Spleen (tissue), 11 donors: ENCODE measurements around the gene NRAP. TPM values are rescaled to one million over a fixed set of nuclear protein-coding genes. Genes with fewer than 3 reads are reported as not detected.

Experiments used
- DNase-seq: peaks from one replicate; pipeline ENCODE4 v3.0.0-alpha.2; 2020
- H3K27ac ChIP-seq, 8 donors: fragments of 200-600 bp; sonication (generic) in 7 of 8; 1 replicate in 4 of 8; 2 replicates in 4 of 8; pipeline versions ENCODE4 v1.5.0 to v1.8.0; 2016 to 2021; ENCODE audit warnings: inconsistent platforms in 4 of 8, mild to moderate bottlenecking in 4 of 8, moderate library complexity in 1 of 8
- H3K27me3 ChIP-seq, 7 donors: fragments of 200-600 bp; sonication (generic) in 6 of 7; replicated peaks in 1 of 7; 1 replicate in 4 of 7; 2 replicates in 3 of 7; pipeline versions ENCODE4 v1.5.0 to v1.8.0; 2016 to 2021; ENCODE audit warnings: inconsistent platforms in 3 of 7, mild to moderate bottlenecking in 1 of 7
- H3K36me3 ChIP-seq, 6 donors: fragments of 200-600 bp; sonication (generic) in 5 of 6; 1 replicate in 4 of 6; 2 replicates in 2 of 6; pipeline versions ENCODE4 v1.5.0 to v1.8.0; 2016 to 2021; ENCODE audit warnings: inconsistent platforms in 2 of 6
- H3K4me1 ChIP-seq, 6 donors: fragments of 200-600 bp; sonication (generic) in 5 of 6; 1 replicate in 3 of 6; 2 replicates in 3 of 6; pipeline versions ENCODE4 v1.5.0 to v1.8.0; 2016 to 2021; ENCODE audit warnings: inconsistent platforms in 3 of 6
- H3K4me3 ChIP-seq, 8 donors: fragments of 200-600 bp; sonication (generic) in 7 of 8; 1 replicate in 4 of 8; 2 replicates in 4 of 8; pipeline versions ENCODE4 v1.5.0 to v1.8.0; 2016 to 2021; ENCODE audit warnings: inconsistent platforms in 4 of 8, mild to moderate bottlenecking in 4 of 8, moderate library complexity in 2 of 8
- H3K9me3 ChIP-seq, 8 donors: fragments of 200-600 bp; sonication (generic) in 7 of 8; 1 replicate in 4 of 8; 2 replicates in 4 of 8; pipeline versions ENCODE4 v1.5.0 to v1.8.0; 2016 to 2021; ENCODE audit warnings: inconsistent platforms in 4 of 8
- CTCF ChIP-seq, 11 experiments: fragments of 200-600 bp in 7 of 11; fragments of 450-650 bp in 4 of 11; sonication (generic) in 4 of 11; IDR thresholded peaks in 8 of 11; conservative IDR thresholded peaks in 3 of 11; 1 replicate in 7 of 11; 2 replicates in 4 of 11; pipeline versions ENCODE4 v1.4.0 to v1.8.0; 2016 to 2021; ENCODE audit warnings: antibody characterized with exemption in 11 of 11, inconsistent platforms in 4 of 11, mild to moderate bottlenecking in 1 of 11
- POLR2A ChIP-seq, 3 donors: fragments of 450-650 bp; IDR thresholded peaks; one replicate each; pipeline ENCODE4 v1.5.1; 2017; ENCODE audit warnings: antibody characterized with exemption in 3 of 3, mild to moderate bottlenecking in 1 of 3
- POLR2AphosphoS5 ChIP-seq, 3 donors: sonication (generic); formaldehyde crosslinking; IDR thresholded peaks; one replicate each; pipeline ENCODE4 v1.5.1; 2017; ENCODE audit warnings: antibody characterized with exemption in 3 of 3
- WGBS, 5 donors: extraction: QIAGEN DNeasy Blood & Tissue Kit in 3 of 5; methylation state at CpG; one replicate each; pipeline versions ENCODE4 v1.1.5 to v1.1.7; 2013 to 2018; 5-methylcytosine and 5-hydroxymethylcytosine counted together
- intact Hi-C: fragments of 100-400 bp; cut with DNase I; formaldehyde crosslinking; loops from one replicate; pipeline ENCODE4 v1.15.0; 2023; ENCODE audit warnings: low total_unique reads
- polyA plus RNA-seq, 3 donors: library from polyadenylated mRNA; stranded (reverse); fragments of 200-250 nt; gene quantifications; one replicate each; pipeline ENCODE4 v1.2.1, GENCODE V29; 2013
- total RNA-seq, 7 donors: library from RNA; depleted of rRNA in 3 of 7; stranded (reverse); fragments of >200 nt in 3 of 7; fragmentation: NEBNext Ultra II Directional in 4 of 7; extraction: Animal tissue kit (Norgen Biotek cat#: 25700) in 4 of 7; gene quantifications; one replicate each; pipeline versions ENCODE4 v1.1.0 to v1.2.1, GENCODE V29; 2016 to 2021
- donor health status: healthy with polysubstance abuse.
- donor health status: DM: no; HTN: no; CAD: no; lungs with moderate emphysema.
- donor health status: DM: no; HTN: no; CAD: no.
- donor health status: Bipolar disorder and iron deficiency.
- donor health status: healthy.
- donor health status: DM: no; HTN: no; CAD: no.
- donor health status: DM: yes; HTN: yes; CAD: no.

Gene NRAP
- total and polyA plus RNA-seq, 10 donors, result 0.03 to 0.13 (median 0.04) TPM; not detected in 6

DNA sequence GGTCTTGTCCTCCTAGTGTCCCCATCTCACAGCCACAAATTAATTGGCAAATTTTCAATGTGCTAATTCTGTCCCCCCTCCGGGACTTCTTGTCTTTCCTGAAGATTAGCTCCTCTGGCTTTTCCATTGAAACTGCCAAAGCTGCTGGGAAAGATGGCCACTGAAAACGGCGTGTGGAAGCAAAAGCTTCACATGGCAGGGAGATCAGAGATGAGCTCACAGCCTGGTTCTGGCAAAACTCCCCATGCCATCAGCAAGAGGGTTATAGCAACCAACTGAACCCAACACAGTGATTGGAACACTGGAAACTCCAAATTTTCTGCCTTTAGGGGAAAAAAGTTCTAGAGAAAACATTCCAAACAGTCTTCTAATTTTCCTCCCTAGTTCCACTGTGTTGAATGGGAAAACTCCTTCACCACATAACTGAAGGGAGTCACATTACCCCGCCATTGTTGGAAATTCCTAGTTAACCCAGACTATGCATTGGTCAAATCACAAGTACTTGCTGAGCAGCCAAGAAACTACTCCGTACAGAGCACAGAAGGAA is 37.0 kb downstream of the NRAP start:
- Histone ChIP-seq H3K27ac (no peak overlapping the region), H3K4me3 (no peak overlapping the region), H3K27me3 (peaks cover 0 to 14% (median 0%) of the 10 kb centered on the region in 7 donors), H3K9me3 (no peaks in the 10 kb centered on the region), H3K36me3 (no peaks in the 10 kb centered on the region), H3K4me1 (no peaks in the 10 kb centered on the region)
- intact Hi-C loops, result no loop called here
- 59 to 66% (median 65%) methylated on average over 5 of the region's 5 CpGs for WGBS, 5 donors
- DNase-seq, result no peak
- TF ChIP-seq POLR2AphosphoS5 (IDR thresholded peaks at IDR 0.05) (no peak), CTCF (IDR thresholded peaks at IDR 0.05 in 8 of 11, conservative IDR thresholded peaks at IDR 0.05 in 3 of 11) (no peak), POLR2A (IDR thresholded peaks at IDR 0.05) (no peak)

DNA sequence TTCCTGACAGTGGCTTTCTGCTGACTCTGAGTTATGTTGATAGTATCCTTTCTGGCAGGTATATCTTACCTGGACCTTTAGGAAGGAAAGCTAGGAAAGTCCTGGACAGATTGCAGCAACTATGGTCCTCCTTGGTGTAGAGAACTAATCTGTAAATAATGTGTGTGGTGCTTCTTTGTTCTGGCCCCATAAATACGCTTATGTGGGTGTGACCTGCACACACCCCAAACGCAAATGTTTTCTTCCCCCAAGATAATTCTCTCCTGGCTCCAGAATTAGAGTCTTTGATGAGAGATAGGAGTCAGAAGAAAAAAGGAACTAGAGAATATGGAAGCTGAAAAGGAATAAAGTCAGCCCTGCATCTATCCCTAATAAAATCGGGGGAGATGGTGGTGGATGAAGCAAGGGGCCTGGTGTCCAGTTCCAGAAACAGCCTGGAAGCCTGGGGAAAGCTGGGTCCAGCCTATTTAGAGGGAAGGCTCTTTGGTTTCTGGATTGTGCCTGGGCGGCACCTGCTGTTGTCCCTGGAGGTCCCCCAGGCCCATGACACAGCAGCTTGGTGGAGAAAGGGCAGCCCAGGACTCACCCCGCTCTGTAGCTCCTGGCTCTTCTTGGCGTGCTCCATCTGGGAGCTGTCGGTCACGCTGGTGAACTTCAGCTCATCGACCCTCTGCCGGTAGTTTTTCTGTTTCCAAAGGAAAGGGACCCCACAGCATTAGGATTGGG is 38.2 kb downstream of the NRAP start:
- intact Hi-C loops, result no loop called here
- no peaks in the 10 kb centered on the region for H3K36me3 ChIP-seq
- no peak overlapping the region for H3K4me3 ChIP-seq
- H3K27ac ChIP-seq, result no peak overlapping the region
- DNase-seq, result no peak
- H3K9me3 ChIP-seq, result no peaks in the 10 kb centered on the region
- H3K27me3 ChIP-seq, result peaks cover 0 to 27% (median 0%) of the 10 kb centered on the region in 7 donors
- no peaks in the 10 kb centered on the region for H3K4me1 ChIP-seq
- 79 to 94% (median 92%) methylated on average over 10 of the region's 10 CpGs for WGBS, 5 donors
- no peak for TF ChIP-seq POLR2A (IDR thresholded peaks at IDR 0.05)
- no peak for TF ChIP-seq CTCF (IDR thresholded peaks at IDR 0.05 in 8 of 11, conservative IDR thresholded peaks at IDR 0.05 in 3 of 11)
- TF ChIP-seq POLR2AphosphoS5 (IDR thresholded peaks at IDR 0.05), result no peak

- peaks cover 0 to 55% (median 0%) of the 10 kb centered on the region in 7 donors for H3K27me3 ChIP-seq
- WGBS, 5 donors, result 73 to 87% (median 78%) methylated on average over 4 of the region's 4 CpGs
- no peak overlapping the region for H3K27ac ChIP-seq
- TF ChIP-seq POLR2AphosphoS5 (IDR thresholded peaks at IDR 0.05), result no peak
- no peak for TF ChIP-seq CTCF (IDR thresholded peaks at IDR 0.05 in 8 of 11, conservative IDR thresholded peaks at IDR 0.05 in 3 of 11)
- TF ChIP-seq POLR2A (IDR thresholded peaks at IDR 0.05), result no peak
- H3K4me1 ChIP-seq, result no peaks in the 10 kb centered on the region
- intact Hi-C loops, result no loop called here
- H3K9me3 ChIP-seq, result no peaks in the 10 kb centered on the region
- DNase-seq, result no peak
- H3K36me3 ChIP-seq, result no peaks in the 10 kb centered on the region
- no peak overlapping the region for H3K4me3 ChIP-seq
These were observed 41.0 kb downstream of the NRAP start for GRCh38 chr10:113622831-113623230.

DNA sequence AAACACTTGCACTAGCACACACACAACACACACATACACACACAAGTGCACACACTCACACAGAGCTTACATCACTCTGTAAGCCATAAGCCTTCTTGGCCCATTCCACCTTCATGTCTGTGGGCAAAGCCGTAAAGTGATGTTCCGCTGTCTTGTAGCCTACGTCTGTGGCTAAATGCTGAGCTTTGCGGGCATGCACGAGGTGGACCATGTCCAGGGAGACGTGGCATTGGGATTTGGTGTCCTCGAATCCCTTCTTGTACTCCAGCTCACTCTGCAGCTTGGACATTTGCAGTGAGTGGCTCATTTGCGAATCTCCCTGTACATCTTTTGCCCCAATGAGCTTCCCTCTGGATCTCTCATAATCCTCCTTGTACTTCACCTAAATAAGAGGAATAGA is 42.0 kb downstream of the NRAP start:
- TF ChIP-seq CTCF (IDR thresholded peaks at IDR 0.05 in 8 of 11, conservative IDR thresholded peaks at IDR 0.05 in 3 of 11) (no peak), POLR2AphosphoS5 (IDR thresholded peaks at IDR 0.05) (no peak), POLR2A (IDR thresholded peaks at IDR 0.05) (no peak)
- no peak for DNase-seq
- no peak overlapping the region for H3K4me3 ChIP-seq
- intact Hi-C loops, result no loop called here
- H3K27ac ChIP-seq, result no peak overlapping the region
- peaks cover 0 to 65% (median 8%) of the 10 kb centered on the region in 7 donors for H3K27me3 ChIP-seq
- no peaks in the 10 kb centered on the region for H3K9me3 ChIP-seq
- 73 to 92% (median 84%) methylated on average over 8 of the region's 8 CpGs for WGBS, 5 donors
- H3K36me3 ChIP-seq, result no peaks in the 10 kb centered on the region
- no peaks in the 10 kb centered on the region for H3K4me1 ChIP-seq
